DMS 273 (cell line): Measurements from ENCODE around the gene CLEC20A.

ENCODE experiments used
- DNase-seq: peaks from one replicate; lab custom pipeline; 2025; ENCODE audit not compliant: unreplicated experiment; lab: John Stamatoyannopoulos, UW

Gene CLEC20A

DNA sequence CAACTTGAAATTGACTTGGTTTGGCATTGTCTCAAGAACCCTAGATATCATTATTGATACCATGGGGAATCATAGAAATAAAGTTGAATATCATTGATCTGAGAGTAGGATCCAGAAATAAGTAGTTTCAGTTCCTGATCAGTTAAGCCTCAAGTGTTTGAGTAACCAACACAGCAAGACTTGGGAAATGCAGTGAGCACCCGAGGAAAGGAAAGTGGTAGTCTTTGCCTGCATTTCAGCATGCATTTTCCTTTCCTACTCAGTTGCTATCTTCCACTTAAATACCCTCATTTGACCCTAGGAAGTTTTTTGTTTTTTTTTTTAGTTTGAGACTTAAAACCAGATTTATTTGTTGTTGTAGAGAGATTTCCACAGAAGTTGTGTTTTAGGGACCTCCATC is 18.9 kb downstream of the CLEC20A start:
- no peak for DNase-seq

GRCh38 chr1:178477373-178477772 is 19.4 kb downstream of the CLEC20A start:
- DNase-seq, result no peak

GRCh38 chr1:178472531-178472930 is 24.2 kb downstream of the CLEC20A start:
- no peak for DNase-seq

GRCh38 chr1:178470411-178470960 is 26.3 kb downstream of the CLEC20A start:
- no peak for DNase-seq

DNA sequence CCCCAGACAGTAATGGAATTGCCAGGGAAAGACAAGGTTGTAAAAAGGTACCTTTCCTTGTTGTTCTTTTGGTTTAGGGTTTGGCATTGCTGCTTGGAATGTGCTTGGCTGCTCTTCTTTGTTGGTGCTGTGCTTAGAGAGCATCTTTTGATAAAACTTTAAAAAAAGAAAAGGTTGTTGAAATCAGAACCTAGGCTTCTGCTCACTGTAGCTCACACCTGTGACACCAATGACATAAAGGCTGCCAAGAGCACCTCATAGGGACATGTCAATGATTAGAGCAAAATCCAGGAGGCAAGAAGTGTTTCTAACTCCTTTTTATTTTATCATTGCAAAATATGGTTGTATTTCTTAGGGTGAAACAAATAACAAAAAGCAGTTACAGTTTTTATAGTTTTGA is 28.9 kb downstream of the CLEC20A start:
- no peak for DNase-seq

DNA sequence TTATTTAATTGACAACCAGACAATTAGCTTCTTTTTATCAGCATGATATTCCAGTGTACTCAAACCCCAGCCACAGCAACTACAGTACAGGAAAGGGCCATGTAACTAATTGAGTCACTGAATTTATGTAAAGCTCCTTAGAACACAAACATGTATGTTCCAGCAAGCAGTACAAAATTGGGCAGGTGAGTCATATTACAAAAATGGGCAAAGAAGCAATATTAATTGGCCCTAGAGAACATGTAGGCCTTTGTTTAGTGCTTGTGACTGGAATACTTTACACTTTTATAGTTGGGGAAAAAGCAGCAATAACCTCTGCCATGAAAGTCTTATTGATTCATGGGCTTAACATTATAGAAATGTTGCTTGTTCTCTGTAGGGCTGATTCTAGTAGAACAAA is 31.8 kb downstream of the CLEC20A start:
- no peak for DNase-seq

GRCh38 chr1:178464566-178464965 is 32.2 kb downstream of the CLEC20A start:
- no peak for DNase-seq

DNA sequence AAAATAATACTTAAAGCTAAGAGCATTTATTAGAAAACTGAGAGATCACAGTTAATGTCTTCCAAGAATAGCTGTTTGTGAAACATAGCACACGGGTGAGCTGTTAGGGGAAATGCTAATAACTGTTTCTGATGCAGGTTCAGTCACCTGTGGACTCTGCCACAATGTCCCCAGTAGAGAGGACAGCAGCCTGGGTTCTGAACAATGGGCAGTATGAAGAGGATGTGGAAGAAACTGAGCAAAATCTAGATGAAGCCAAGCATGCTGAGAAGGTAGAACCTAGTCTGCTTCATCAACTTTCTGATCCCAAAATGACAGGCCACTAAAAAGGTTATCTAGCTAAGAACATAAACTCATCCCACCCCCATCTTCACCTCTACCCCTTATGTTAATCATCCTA is 32.6 kb downstream of the CLEC20A start:
- DNase-seq, result no peak

DNA sequence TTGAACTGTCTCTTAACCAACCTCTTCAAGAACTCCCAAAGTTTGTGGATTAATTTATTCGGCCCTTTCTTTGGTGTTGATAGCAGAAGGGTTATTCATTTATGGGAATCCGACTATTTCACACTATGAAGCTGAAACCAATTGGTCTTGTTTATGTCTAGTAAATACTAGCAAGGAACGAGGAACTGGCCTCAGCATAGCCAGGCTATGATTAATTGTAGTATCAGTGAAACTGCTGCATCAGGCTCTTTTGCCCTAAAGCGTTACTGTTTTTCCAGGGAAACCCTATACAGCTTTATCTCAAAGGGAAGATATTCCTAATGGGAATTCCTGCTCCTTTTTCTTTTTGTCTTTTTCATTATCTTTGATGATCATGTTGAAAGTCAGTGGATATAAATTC is 35.1 kb downstream of the CLEC20A start:
- DNase-seq, result no peak

DNA sequence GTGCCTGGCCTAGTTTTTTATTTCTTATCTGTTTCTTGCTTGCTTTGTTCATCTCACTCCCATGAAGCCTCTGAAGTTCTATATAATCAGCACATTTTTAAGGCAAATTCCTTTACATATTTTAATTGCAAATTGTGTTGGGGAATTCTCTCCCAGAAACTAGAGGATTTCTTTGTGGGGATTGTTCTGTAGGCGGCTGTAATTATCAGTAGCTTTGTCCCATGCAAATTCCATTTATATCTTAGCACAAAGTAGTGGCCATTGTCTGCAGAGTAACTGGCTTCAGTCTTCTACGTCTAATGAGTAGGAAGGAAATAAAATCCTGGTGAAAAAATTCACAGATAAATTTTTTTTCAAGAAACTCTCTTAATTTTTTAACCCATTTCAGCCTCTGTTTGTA is 35.7 kb downstream of the CLEC20A start:
- no peak for DNase-seq

GRCh38 chr1:178458203-178458602 is 38.6 kb downstream of the CLEC20A start:
- no peak for DNase-seq

GRCh38 chr1:178457651-178458050 is 39.1 kb downstream of the CLEC20A start:
- DNase-seq, result no peak

GRCh38 chr1:178456472-178456871 is 40.3 kb downstream of the CLEC20A start:
- no peak for DNase-seq

GRCh38 chr1:178452013-178452412 is 44.8 kb downstream of the CLEC20A start:
- DNase-seq, result no peak

DNA sequence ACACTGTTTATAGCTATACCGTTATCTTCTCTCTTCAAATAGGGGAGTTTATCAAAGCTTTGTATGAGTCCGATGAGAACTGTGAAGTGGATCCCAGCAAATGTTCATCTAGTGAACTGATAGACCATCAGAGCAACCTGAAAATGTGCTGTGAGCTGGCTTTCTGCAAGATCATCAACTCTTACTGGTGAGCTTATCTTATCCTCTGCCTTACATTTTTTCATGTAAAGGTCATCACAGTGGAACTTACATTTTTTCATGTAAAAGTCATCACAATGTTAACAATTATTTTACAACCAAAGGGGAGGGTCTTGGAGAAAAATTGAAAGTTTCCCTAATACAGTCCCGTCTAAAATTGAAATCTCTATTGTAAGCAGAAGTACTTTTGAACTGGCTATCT is 45.2 kb downstream of the CLEC20A start:
- no peak for DNase-seq

DNA sequence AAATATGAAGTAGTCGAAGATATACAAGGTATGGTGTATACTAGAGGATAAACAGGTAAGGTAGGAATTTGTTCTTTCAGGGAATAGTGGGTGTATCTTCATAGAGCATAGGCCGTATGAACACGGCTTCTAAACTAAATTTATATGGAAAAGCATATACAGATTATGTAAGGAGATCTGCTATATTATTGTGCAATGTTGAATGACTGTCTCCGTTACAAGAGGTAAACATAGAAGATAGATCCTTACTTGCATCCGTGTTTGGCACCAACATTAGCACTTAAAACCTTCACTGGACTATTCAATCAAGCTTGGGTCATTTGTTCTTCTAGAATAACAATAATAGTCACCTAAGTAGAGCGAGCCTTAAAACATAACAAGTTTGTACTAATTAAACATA is 45.9 kb downstream of the CLEC20A start:
- no peak for DNase-seq

GRCh38 chr1:178442925-178443324 is 53.8 kb downstream of the CLEC20A start:
- DNase-seq, result no peak

DNA sequence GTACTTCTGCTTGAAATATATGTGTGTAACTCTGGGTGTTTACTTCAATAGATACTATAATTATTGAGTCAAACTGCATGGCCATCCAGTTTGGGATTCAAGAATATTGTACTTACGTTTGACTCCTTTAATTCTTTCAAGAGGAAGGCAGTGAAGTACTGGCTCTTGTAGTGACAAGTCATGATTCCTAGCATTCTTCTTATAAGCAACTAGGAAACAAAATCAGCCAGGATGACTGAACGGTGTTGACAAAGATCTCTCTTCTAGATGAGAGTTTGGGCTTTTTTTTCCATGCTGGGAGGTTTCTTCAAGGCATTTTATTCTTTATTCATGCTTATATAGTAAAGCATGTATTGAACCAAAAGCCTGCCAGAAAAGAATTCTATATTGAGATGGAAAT is 58.3 kb downstream of the CLEC20A start:
- no peak for DNase-seq

DNA sequence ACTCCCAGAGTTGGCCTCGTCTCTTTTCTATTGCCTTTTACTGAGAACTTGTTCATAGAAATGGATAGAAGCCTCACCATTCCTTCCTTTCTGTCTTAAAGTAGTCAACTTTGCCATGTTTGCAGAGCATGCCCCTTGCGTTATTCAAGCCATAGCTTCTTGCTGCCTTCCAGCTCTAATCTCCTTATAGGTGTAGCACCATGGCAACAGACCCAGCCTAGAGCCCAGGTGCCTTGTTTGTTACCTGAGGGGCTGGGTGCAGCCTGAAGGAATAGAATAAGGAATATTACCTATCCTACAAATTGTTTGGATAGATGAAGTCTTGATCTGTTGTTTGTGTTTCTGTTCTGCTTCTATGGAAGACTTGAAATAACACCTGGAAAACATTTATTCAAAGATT is 59.9 kb downstream of the CLEC20A start:
- DNase-seq, result no peak

GRCh38 chr1:178434899-178435435 is 61.8 kb downstream of the CLEC20A start:
- no peak for DNase-seq

- DNase-seq, result no peak
These were observed 62.4 kb downstream of the CLEC20A start for GRCh38 chr1:178434360-178434759.
